HepG2 (cell line): ENCODE data around the gene CTCF. TPM values are rescaled to one million over a fixed set of nuclear protein-coding genes. Genes with fewer than 3 reads are reported as not detected.

Experiments used
- ATAC-seq: fragments of 200-7000 bp; cut with Tn5 transposase; 3 replicates; pipeline ENCODE4 v1.9.1; 2020; ENCODE audit warnings: mild to moderate bottlenecking, moderate library complexity
- BruUV-seq: library from RNA; stranded (reverse); fragments of 400-500 nt; replicated peaks from 2 replicates; lab custom pipeline; 2021; lab: Mats Ljungman, UMichigan
- CTCF ChIA-PET: fragments of 300-600 bp; formaldehyde crosslinking; extraction: SDS; loops from one replicate; lab custom pipeline; 2021; ENCODE audit warnings: low total read pairs, inconsistent platforms, low intra/inter-chr PET ratio; lab: Yijun Ruan, JAX
- POLR2A ChIA-PET: fragments of 350-600 bp; sonication (Branson Sonifier 250); formaldehyde crosslinking; loops from one replicate; lab custom pipeline; 2020; ENCODE audit warnings: antibody characterized with exemption, inconsistent platforms; lab: Yijun Ruan, JAX
- DNase-seq: peaks from one replicate; pipeline ENCODE4 v3.0.0-alpha.2; 2015; ENCODE audit warnings: low spot score
- FAIRE-seq: peaks from 3 replicates; lab custom pipeline; 2011; peaks lifted over from hg19 to GRCh38; lab: Jason Lieb, UNC
- H2AFZ ChIP-seq: one replicate; pipeline ENCODE4 v1.6.1; 2011; ENCODE audit warnings: low read length, inconsistent platforms
- H3K27ac ChIP-seq: fragments of 300-600 bp; 3 replicates; pipeline ENCODE4 v1.8.0; 2011; ENCODE audit warnings: mixed run types, mild to moderate bottlenecking, mixed read lengths, low read length, inconsistent platforms; ENCODE audit not compliant: insufficient read depth; ENCODE audit errors: extremely low read length
- H3K27me3 ChIP-seq, 2 experiments: fragments of 200-600 bp in 1 of 2; 2 replicates in 1 of 2; 3 replicates in 1 of 2; pipeline versions ENCODE4 v1.6.0 to v1.8.0; 2011; ENCODE audit warnings: low read length in 2 of 2, mild to moderate bottlenecking in 2 of 2, moderate library complexity in 2 of 2, inconsistent platforms in 1 of 2; ENCODE audit not compliant: insufficient read depth in 2 of 2, control insufficient read depth in 1 of 2
- H3K36me3 ChIP-seq, 2 experiments: fragments of 200-600 bp in 1 of 2; replicated peaks in 1 of 2; 2 replicates in 1 of 2; 3 replicates in 1 of 2; pipeline versions ENCODE4 v1.5.1 to v1.8.0; 2011; ENCODE audit warnings: low read length in 2 of 2, inconsistent platforms in 1 of 2; ENCODE audit not compliant: insufficient read depth in 2 of 2, control insufficient read depth in 1 of 2
- H3K4me1 ChIP-seq: 2 replicates; pipeline ENCODE4 v1.5.1; 2012; ENCODE audit warnings: low read length, inconsistent platforms; ENCODE audit not compliant: insufficient read depth
- H3K4me2 ChIP-seq: 2 replicates; pipeline ENCODE4 v1.6.0; 2011; ENCODE audit warnings: low read depth, low read length, inconsistent platforms
- H3K4me3 ChIP-seq, 3 experiments: fragments of 200-600 bp in 1 of 3; sonication (generic), shearing (Covaris generic) in 1 of 3; replicated peaks in 1 of 3; 2 replicates each; pipeline ENCODE4 v1.5.1; 2011 to 2016; ENCODE audit warnings: low read length in 3 of 3, inconsistent platforms in 2 of 3, low read depth in 2 of 3, mild to moderate bottlenecking in 2 of 3, control low read depth in 1 of 3, mixed read lengths in 1 of 3; ENCODE audit not compliant: insufficient read depth in 1 of 3
- H3K79me2 ChIP-seq: one replicate; pipeline ENCODE4 v1.6.1; 2011; ENCODE audit warnings: low read length, inconsistent platforms; ENCODE audit not compliant: insufficient read depth
- H3K9ac ChIP-seq: 2 replicates; pipeline ENCODE4 v1.6.0; 2011; ENCODE audit warnings: mild to moderate bottlenecking, low read depth, low read length, inconsistent platforms; ENCODE audit not compliant: insufficient read depth
- H3K9me3 ChIP-seq: 2 replicates; pipeline ENCODE4 v1.5.1; 2012; ENCODE audit warnings: mild to moderate bottlenecking, low read length
- H4K20me1 ChIP-seq: 2 replicates; pipeline ENCODE4 v1.6.0; 2011; ENCODE audit warnings: inconsistent platforms, mild to moderate bottlenecking, low read length, moderate library complexity; ENCODE audit not compliant: insufficient read depth
- HNRNPLL ChIP-seq: fragments of 200-400 bp; formaldehyde crosslinking; IDR thresholded peaks from 2 replicates; pipeline ENCODE4 v1.6.1; 2017; ENCODE audit warnings: mild to moderate bottlenecking, low read depth, low read length; ENCODE audit not compliant: poor library complexity, severe bottlenecking
- KDM5A ChIP-seq: fragments of 200-600 bp; sonication (generic); IDR thresholded peaks from 2 replicates; pipeline ENCODE4 v1.7.0; 2018; ENCODE audit warnings: antibody characterized with exemption, mild to moderate bottlenecking, low read length, borderline replicate concordance
- KMT2A ChIP-seq: sonication (generic); formaldehyde crosslinking; IDR thresholded peaks from 2 replicates; pipeline ENCODE4 v1.4.0; 2020; ENCODE audit warnings: missing genetic modification reagents
- MTERF4 ChIP-seq: sonication (generic); formaldehyde crosslinking; IDR thresholded peaks from 2 replicates; pipeline ENCODE4 v1.8.0; 2023; ENCODE audit warnings: mild to moderate bottlenecking, missing genetic modification reagents
- PAF1 ChIP-seq: IDR thresholded peaks from 2 replicates; pipeline ENCODE4 v1.6.1; 2016; ENCODE audit warnings: missing genetic modification reagents, missing compliant biosample characterization
- ZNF121 ChIP-seq: sonication (generic); formaldehyde crosslinking; IDR thresholded peaks from 2 replicates; pipeline ENCODE4 v1.5.0; 2020; ENCODE audit warnings: mild to moderate bottlenecking, missing genetic modification reagents
- ZNF557 ChIP-seq: sonication (generic); formaldehyde crosslinking; IDR thresholded peaks from 2 replicates; pipeline ENCODE4 v1.4.0; 2020; ENCODE audit warnings: missing genetic modification reagents
- ZNF709 ChIP-seq: sonication (generic); formaldehyde crosslinking; IDR thresholded peaks from 2 replicates; pipeline ENCODE4 v1.5.0; 2020; ENCODE audit warnings: mild to moderate bottlenecking, missing genetic modification reagents
- WGBS: methylation state at CpG from one replicate; pipeline ENCODE4 v1.1.6; 2017; ENCODE audit warnings: low lambda C conversion rate; 5-methylcytosine and 5-hydroxymethylcytosine counted together
- in situ Hi-C: cut with HindIII; loops from 2 replicates; pipeline ENCODE4 v1.10.0; 2017; ENCODE audit warnings: low pct_unique_long_range_greater_than_20kb; ENCODE audit not compliant: extremely low pct_ligation_motif_present
- intact Hi-C: fragments of 100-400 bp; cut with micrococcal nuclease; formaldehyde crosslinking; loops from one replicate; pipeline ENCODE4 v1.10.0; 2022; ENCODE audit not compliant: unreplicated experiment
- polyA plus RNA-seq, 8 experiments: library from polyadenylated mRNA; depleted of rRNA in 3 of 8; stranded (reverse) in 7 of 8; unstranded in 1 of 8; fragments of >200 nt; fragmentation: Illumina TruSeq in 4 of 8; extraction: Trizol in 4 of 8; gene quantifications; 2 replicates each; pipeline versions ENCODE4 v1.2.1 to v1.2.3, GENCODE V29; 2011 to 2016; ENCODE audit warnings: low read depth in 4 of 8, missing spikeins in 1 of 8, mixed read lengths in 1 of 8; ENCODE audit not compliant: insufficient read depth in 1 of 8
- total RNA-seq, 5 experiments: library from RNA; depleted of rRNA; stranded (reverse); fragments of >200 nt; fragmentation: Illumina TruSeq; extraction: Trizol; gene quantifications; 2 replicates each; pipeline ENCODE4 v1.2.3, GENCODE V29; 2016; ENCODE audit warnings: low read depth in 1 of 5
- TF ChIP-seq, protein P1 (sequence below): IDR thresholded peaks from 2 replicates; pipeline ENCODE4 v1.4.0; 2020; ENCODE audit warnings: mild to moderate bottlenecking, missing genetic modification reagents
- TF ChIP-seq, protein P2 (sequence below): sonication (generic); formaldehyde crosslinking; conservative IDR thresholded peaks from 2 replicates; pipeline ENCODE4 v1.8.1; 2023; ENCODE audit warnings: missing genetic modification reagents
- TF ChIP-seq, protein P3 (sequence below): sonication (generic); formaldehyde crosslinking; IDR thresholded peaks from 2 replicates; pipeline ENCODE4 v1.4.0; 2020; ENCODE audit warnings: missing genetic modification reagents, borderline replicate concordance

The CTCF gene
- total and polyA plus RNA-seq, 2 of the 13 experiments (the other 11 are each of a cell fraction or from before 2014, with no cell fraction given): 19.5 to 37.5 TPM

- H2AFZ ChIP-seq: no peak overlapping the region
- H3K4me1 ChIP-seq: 0 out of 2 replicates have a peak, but pooled peaks cover 5% of the 10 kb centered on the region
- H3K27ac ChIP-seq: no peak overlapping the region
- no peaks in the 10 kb centered on the region for H3K9me3 ChIP-seq
- no peak for TF ChIP-seq ZNF557
- peak; percentile 70; the same call in 1 of the 2 replicates for TF ChIP-seq ZNF121 (CRISPR knock-in tag)
- TF ChIP-seq, all 625 proteins: peak for 1
- Histone ChIP-seq H3K4me3 (no peak overlapping the region), H3K4me2 (no peak overlapping the region), H3K9ac (no peak overlapping the region), H3K27me3 (no peaks in the 10 kb centered on the region), H3K79me2 (no peaks in the 10 kb centered on the region), H3K36me3 (peaks cover 2 to 8% of the 10 kb centered on the region in 2 experiments; a peak in 4 of 5 replicates), H4K20me1 (no peaks in the 10 kb centered on the region)
- ChIA-PET CTCF (no interaction called here), POLR2A (no interaction called here)
- FAIRE-seq: no peak
- DNase-seq: no peak
- ATAC-seq: no peak
- intact Hi-C loops: no loop called here
- BruUV-seq: no TSS peak
- over 99% methylated on average over 7 of the region's 7 CpGs for WGBS
- in situ Hi-C loops: no loop called here
These were observed 113.7 kb downstream of the CTCF start for GRCh38 chr16:67675999-67676398.

DNA sequence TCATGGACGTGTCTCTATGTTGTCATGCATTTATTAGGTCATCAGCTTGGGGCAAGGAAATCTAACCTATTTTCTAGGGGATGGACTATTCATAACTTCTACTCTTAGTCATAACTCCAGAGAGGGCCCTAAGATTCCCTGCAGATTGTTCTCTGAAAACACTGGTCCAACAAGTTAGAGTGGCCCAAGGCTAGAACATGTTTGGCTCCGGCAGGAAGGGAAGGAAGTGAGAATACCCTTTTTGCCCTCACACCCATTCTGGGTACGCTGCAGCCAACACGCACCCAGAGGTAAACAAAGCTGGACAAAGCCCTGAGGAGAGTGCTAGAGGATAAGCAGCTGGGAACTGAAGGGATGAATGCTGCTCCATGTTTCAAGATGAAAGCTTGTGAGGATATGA lies 114.2 kb downstream of the CTCF start:
- BruUV-seq: no TSS peak
- ATAC-seq: no peak
- H3K4me3 ChIP-seq: no peak overlapping the region
- POLR2A ChIA-PET: no interaction called here
- no peak for DNase-seq
- peaks cover 3 to 8% of the 10 kb centered on the region in 2 experiments; a peak in 4 of 5 replicates for H3K36me3 ChIP-seq
- no peak overlapping the region for H3K9ac ChIP-seq
- H3K27me3 ChIP-seq: no peaks in the 10 kb centered on the region
- H4K20me1 ChIP-seq: no peaks in the 10 kb centered on the region
- H3K27ac ChIP-seq: no peak overlapping the region
- H3K9me3 ChIP-seq: no peaks in the 10 kb centered on the region
- no peaks in the 10 kb centered on the region for H3K79me2 ChIP-seq
- H2AFZ ChIP-seq: no peak overlapping the region
- intact Hi-C loops (no loop called here), in situ Hi-C loops (no loop called here)
- 97% methylated on average over 4 of the region's 4 CpGs for WGBS
- FAIRE-seq: no peak
- CTCF ChIA-PET: no interaction called here
- 0 out of 2 replicates have a peak, but pooled peaks cover 5% of the 10 kb centered on the region for H3K4me1 ChIP-seq
- H3K4me2 ChIP-seq: no peak overlapping the region
- TF ChIP-seq KMT2A (CRISPR knock-in tag) (no peak), KDM5A (no peak), HNRNPLL (no peak), PAF1 (CRISPR knock-in tag) (no peak), MTERF4 (no peak), ZNF709 (CRISPR knock-in tag) (no peak)
- TF ChIP-seq, protein P1, sequence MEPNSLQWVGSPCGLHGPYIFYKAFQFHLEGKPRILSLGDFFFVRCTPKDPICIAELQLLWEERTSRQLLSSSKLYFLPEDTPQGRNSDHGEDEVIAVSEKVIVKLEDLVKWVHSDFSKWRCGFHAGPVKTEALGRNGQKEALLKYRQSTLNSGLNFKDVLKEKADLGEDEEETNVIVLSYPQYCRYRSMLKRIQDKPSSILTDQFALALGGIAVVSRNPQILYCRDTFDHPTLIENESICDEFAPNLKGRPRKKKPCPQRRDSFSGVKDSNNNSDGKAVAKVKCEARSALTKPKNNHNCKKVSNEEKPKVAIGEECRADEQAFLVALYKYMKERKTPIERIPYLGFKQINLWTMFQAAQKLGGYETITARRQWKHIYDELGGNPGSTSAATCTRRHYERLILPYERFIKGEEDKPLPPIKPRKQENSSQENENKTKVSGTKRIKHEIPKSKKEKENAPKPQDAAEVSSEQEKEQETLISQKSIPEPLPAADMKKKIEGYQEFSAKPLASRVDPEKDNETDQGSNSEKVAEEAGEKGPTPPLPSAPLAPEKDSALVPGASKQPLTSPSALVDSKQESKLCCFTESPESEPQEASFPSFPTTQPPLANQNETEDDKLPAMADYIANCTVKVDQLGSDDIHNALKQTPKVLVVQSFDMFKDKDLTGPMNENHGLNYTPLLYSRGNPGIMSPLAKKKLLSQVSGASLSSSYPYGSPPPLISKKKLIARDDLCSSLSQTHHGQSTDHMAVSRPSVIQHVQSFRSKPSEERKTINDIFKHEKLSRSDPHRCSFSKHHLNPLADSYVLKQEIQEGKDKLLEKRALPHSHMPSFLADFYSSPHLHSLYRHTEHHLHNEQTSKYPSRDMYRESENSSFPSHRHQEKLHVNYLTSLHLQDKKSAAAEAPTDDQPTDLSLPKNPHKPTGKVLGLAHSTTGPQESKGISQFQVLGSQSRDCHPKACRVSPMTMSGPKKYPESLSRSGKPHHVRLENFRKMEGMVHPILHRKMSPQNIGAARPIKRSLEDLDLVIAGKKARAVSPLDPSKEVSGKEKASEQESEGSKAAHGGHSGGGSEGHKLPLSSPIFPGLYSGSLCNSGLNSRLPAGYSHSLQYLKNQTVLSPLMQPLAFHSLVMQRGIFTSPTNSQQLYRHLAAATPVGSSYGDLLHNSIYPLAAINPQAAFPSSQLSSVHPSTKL (CRISPR knock-in tag): no peak
- TF ChIP-seq, protein P2, sequence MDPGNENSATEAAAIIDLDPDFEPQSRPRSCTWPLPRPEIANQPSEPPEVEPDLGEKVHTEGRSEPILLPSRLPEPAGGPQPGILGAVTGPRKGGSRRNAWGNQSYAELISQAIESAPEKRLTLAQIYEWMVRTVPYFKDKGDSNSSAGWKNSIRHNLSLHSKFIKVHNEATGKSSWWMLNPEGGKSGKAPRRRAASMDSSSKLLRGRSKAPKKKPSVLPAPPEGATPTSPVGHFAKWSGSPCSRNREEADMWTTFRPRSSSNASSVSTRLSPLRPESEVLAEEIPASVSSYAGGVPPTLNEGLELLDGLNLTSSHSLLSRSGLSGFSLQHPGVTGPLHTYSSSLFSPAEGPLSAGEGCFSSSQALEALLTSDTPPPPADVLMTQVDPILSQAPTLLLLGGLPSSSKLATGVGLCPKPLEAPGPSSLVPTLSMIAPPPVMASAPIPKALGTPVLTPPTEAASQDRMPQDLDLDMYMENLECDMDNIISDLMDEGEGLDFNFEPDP: no peak
- TF ChIP-seq, protein P3, sequence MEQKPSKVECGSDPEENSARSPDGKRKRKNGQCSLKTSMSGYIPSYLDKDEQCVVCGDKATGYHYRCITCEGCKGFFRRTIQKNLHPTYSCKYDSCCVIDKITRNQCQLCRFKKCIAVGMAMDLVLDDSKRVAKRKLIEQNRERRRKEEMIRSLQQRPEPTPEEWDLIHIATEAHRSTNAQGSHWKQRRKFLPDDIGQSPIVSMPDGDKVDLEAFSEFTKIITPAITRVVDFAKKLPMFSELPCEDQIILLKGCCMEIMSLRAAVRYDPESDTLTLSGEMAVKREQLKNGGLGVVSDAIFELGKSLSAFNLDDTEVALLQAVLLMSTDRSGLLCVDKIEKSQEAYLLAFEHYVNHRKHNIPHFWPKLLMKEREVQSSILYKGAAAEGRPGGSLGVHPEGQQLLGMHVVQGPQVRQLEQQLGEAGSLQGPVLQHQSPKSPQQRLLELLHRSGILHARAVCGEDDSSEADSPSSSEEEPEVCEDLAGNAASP (CRISPR knock-in tag): no peak
